Lower leg skin (tissue), 4 donors: Measurements from ENCODE around the gene GUCY2C. TPM values are rescaled to one million over a fixed set of nuclear protein-coding genes. Genes with fewer than 3 reads are reported as not detected.

Source experiments
- DNase-seq, 2 donors: peaks; one replicate each; pipeline ENCODE4 v3.0.0-alpha.2; 2019; ENCODE audit warnings: low spot score in 2 of 2
- H3K4me3 ChIP-seq: fragments of 200-600 bp; sonication (generic); 2 replicates; pipeline ENCODE4 v1.5.1; 2017; ENCODE audit warnings: mild to moderate bottlenecking, low read depth; ENCODE audit not compliant: poor library complexity, severe bottlenecking
- POLR2A ChIP-seq, 2 donors: fragments of 450-650 bp; IDR thresholded peaks; one replicate each; pipeline ENCODE4 v1.6.1; 2016 to 2017; ENCODE audit warnings: antibody characterized with exemption in 2 of 2, mild to moderate bottlenecking in 1 of 2, moderate library complexity in 1 of 2
- WGBS, 2 donors: methylation state at CpG; one replicate each; pipeline ENCODE4 v1.1.5; 2018; 5-methylcytosine and 5-hydroxymethylcytosine counted together
- intact Hi-C: fragments of 100-400 bp; cut with DNase I; formaldehyde crosslinking; loops from one replicate; pipeline ENCODE4 v1.15.0; 2023; ENCODE audit warnings: low total_unique reads
- total RNA-seq, 4 donors: library from RNA; depleted of rRNA; stranded (reverse); fragments of >200 nt; gene quantifications; one replicate each; pipeline ENCODE4 v1.1.0, GENCODE V29; 2016
- TF ChIP-seq, protein P1 (sequence below), 3 donors: fragments of 450-650 bp; IDR thresholded peaks; one replicate each; pipeline ENCODE4 v1.5.1; 2016; ENCODE audit warnings: antibody characterized with exemption in 3 of 3, mild to moderate bottlenecking in 3 of 3, moderate library complexity in 2 of 3

Gene GUCY2C
- total RNA-seq, 4 donors from 2014 or later: 0.45 to 1.3 (median 0.99) TPM; not detected in 1

DNA sequence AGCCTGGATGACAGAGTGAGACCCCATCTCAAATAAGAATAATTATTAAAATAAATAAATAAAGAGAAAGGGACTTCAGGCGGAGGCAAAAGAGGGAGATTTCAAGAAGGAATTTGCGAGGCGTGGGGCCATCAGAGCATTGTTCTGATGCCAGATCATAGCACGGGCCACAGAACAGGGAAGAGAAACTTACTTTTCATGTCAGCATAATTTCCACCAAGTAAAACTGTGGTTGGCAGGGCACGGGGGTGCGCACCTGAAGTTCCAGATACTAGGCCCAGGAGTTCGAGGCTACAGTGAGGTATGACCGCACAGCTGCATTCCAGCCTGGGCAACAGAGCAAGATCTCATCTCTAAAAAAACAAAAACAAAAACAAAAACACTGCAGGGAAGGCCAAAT lies 117.8 kb downstream of the GUCY2C start:
- 84 to 96% methylated on average over 8 of the region's 8 CpGs for WGBS, 2 donors
- DNase-seq: no peak
- H3K4me3 ChIP-seq: no peak overlapping the region
- intact Hi-C loops: no loop called here
- TF ChIP-seq POLR2A (IDR thresholded peaks at IDR 0.05): no peak
- TF ChIP-seq, protein P1, sequence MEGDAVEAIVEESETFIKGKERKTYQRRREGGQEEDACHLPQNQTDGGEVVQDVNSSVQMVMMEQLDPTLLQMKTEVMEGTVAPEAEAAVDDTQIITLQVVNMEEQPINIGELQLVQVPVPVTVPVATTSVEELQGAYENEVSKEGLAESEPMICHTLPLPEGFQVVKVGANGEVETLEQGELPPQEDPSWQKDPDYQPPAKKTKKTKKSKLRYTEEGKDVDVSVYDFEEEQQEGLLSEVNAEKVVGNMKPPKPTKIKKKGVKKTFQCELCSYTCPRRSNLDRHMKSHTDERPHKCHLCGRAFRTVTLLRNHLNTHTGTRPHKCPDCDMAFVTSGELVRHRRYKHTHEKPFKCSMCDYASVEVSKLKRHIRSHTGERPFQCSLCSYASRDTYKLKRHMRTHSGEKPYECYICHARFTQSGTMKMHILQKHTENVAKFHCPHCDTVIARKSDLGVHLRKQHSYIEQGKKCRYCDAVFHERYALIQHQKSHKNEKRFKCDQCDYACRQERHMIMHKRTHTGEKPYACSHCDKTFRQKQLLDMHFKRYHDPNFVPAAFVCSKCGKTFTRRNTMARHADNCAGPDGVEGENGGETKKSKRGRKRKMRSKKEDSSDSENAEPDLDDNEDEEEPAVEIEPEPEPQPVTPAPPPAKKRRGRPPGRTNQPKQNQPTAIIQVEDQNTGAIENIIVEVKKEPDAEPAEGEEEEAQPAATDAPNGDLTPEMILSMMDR (IDR thresholded peaks at IDR 0.05): no peak

DNA sequence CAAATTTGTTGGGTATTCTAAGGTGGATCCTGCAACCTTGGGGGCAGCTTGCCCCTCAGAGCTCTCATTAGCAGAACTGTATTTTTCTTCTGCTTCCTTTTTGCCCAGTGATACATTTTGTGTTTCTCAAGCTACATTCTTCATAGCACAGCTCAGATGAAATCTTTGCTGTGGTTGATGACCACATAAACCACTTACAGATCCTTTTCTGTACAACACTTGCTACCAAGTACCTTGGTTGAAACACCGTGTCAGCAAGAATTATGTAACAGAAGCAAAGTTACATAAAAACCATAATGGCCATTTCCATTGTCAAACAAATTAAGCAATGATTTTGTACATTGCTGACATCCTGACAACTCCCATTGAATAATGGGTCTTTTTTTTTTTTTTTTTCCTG lies 119.1 kb downstream of the GUCY2C start:
- intact Hi-C loops: no loop called here
- DNase-seq: no peak
- 70 to 80% methylated on average over 1 of the region's 1 CpG for WGBS, 2 donors
- no peak overlapping the region for H3K4me3 ChIP-seq
- no peak for TF ChIP-seq POLR2A (IDR thresholded peaks at IDR 0.05)
- TF ChIP-seq, protein P1 (IDR thresholded peaks at IDR 0.05): no peak

DNA sequence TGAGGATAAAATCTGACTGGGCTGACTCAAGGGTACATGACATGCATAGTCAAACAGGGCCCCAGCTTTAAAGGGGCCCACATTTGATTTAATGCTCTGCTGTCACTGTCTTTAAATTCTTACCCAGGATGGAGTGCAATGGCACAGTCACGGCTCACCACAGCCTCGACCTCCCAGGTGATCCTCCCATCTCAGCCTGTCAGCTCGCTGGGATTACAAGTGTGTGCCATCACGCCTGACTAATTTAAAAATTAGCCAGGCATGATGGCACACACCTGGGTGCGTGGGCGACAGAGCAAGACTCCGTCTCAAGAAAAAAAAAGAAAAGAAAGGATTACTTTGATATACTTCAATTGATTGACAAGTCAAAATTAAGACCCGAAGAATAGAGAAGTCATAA lies 119.5 kb downstream of the GUCY2C start:
- no peak for DNase-seq
- intact Hi-C loops: no loop called here
- 75 to 78% methylated on average over 8 of the region's 8 CpGs for WGBS, 2 donors

DNA sequence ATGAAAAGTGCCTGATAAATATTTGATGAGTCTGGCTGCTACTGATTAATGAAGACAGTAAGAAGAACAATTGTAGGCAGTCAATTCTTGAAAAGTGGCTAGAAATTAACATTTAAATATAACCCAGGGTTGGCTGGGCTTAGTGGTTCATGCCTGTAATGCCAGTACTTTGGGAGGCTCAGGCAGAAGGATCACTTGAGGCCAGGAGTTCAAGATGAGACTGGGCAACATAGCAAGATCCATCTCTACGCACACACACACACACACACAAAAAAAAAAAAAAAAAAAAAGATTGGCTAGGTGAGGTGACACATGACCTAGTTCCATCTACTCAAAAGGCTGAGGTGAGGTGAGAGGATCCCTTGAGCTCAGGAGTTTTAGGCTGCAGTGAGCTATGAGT lies 120.8 kb downstream of the GUCY2C start:
- DNase-seq: no peak
- no peak overlapping the region for H3K4me3 ChIP-seq
- 71 to 96% methylated on average over 1 of the region's 1 CpG for WGBS, 2 donors
- intact Hi-C loops: no loop called here
- TF ChIP-seq, protein P1 (IDR thresholded peaks at IDR 0.05): no peak

More for the DNA sequence above, 119.5 kb downstream of the GUCY2C start:
- no peak for TF ChIP-seq POLR2A (IDR thresholded peaks at IDR 0.05)
- TF ChIP-seq, protein P1 (IDR thresholded peaks at IDR 0.05): no peak
- no peak overlapping the region for H3K4me3 ChIP-seq

DNA sequence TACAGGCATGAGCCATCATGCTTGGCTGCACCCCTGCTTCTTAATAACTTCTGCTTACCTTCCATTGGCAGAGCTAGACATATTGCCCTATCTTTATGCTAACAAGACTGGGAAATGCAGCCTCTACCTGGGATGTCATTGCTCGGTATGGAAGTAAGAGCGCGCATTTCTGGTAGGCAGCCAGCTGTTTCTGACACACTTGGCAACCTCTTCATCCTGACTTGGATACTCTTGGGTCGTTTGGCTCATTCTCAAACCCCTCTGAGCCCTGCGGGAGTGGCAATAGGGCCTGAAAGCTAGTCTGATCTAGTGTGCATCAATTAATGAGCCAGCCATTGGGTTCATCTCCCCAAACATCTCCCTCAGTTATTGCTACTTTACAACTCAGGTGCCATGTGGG lies 123.3 kb downstream of the GUCY2C start:
- intact Hi-C loops: no loop called here
- no peak overlapping the region for H3K4me3 ChIP-seq

DNA sequence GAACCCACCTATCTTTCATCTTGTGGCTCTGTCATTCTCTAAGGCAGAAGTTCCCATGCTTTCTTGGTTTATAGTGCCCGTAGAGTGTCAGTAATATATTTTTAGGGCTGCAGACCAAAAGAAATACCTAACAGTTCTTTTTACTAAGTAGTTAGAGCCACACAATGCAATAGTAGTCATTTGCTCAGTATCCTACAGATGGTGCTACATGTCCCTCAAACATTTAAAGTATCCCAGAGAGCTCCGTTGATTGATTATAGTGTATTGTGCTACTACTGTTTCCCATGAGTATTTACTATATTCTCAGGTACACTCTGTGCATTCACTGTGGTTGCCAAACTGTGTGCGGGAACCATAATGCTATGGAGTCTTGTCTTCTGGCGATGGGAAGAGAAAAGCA lies 124.0 kb downstream of the GUCY2C start:
- no peak for TF ChIP-seq POLR2A (IDR thresholded peaks at IDR 0.05)
- TF ChIP-seq, protein P1 (IDR thresholded peaks at IDR 0.05): no peak
- H3K4me3 ChIP-seq: no peak overlapping the region
- intact Hi-C loops: no loop called here
- WGBS, 2 donors: 76 to 81% methylated on average over 4 of the region's 4 CpGs
- DNase-seq: no peak

More for the DNA sequence above, 123.3 kb downstream of the GUCY2C start:
- no peak for DNase-seq
- WGBS, 2 donors: 56 to 59% methylated on average over 5 of the region's 5 CpGs
- TF ChIP-seq, protein P1 (IDR thresholded peaks at IDR 0.05): no peak
- no peak for TF ChIP-seq POLR2A (IDR thresholded peaks at IDR 0.05)
